ENCODE measurements around the gene SLC6A13. TPM values are rescaled to one million over a fixed set of nuclear protein-coding genes. Genes with fewer than 3 reads are reported as not detected.

Gene SLC6A13
- total RNA-seq, 1 experiment from 2014 or later = not detected

DNA sequence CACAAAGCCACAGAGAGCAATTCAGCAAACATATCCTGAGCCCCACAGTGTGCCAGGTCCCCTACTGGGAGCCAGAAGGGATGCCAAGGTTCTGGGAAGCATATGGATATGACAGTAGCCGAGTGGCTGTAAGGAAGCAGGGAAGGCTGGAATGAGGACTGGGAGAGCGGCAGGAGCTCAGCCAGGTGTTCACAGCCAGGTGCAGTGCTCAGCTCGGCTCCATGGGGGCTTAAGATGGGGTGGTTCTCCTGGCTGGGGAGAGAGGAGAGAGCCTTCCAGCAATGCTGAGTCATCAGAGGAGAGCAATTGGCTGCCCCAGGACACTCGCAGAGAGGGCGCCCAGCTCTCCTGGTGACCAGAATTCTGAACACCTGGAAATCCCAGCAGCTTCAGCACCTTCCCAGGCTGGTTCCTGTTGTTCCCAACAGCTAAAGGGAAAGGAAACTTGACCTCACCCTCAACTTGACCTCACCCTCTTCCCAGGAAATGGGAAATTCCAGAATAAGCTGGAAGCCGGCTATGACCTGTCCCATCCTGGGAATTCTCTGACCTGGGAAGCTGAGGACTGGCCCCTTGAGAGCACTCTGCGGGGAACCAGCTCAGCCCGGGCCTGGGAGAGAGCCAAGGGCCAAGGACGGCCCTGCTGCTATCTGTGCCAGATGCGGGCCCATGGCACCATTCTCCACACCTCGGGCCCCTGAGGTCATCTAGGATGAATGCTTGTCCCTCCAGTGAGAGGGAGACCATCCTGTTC is 83.3 kb downstream of the SLC6A13 start:
- no peak overlapping the region for H2BK12ac ChIP-seq (ENCODE audit: insufficient read length, low read depth, low read length)
- no peak overlapping the region for H2AFZ ChIP-seq (ENCODE audit: low read length)
- H2BK20ac ChIP-seq (ENCODE audit: low read depth, low read length, poor library complexity, severe bottlenecking) = no peak overlapping the region
- WGBS (ENCODE audit: extremely low coverage, insufficient read length, low lambda C conversion rate) = no CpG with 5 or more reads among the region's 11 CpGs
- no peak overlapping the region for H4K91ac ChIP-seq (ENCODE audit: insufficient read length, low read depth, low read length)
- no peak overlapping the region for H3K56ac ChIP-seq (ENCODE audit: insufficient read length, low read depth, low read length)
- H4K8ac ChIP-seq (replicated peaks; ENCODE audit: insufficient read length, low read depth, low read length) = peak overlapping the region; percentile 39
- Mint-ChIP-seq H3K9me3 (no peaks in the 10 kb centered on the region), H3K36me3 (ENCODE audit: insufficient read depth in 1 of 3, low read depth in 3 of 3) (no peaks in the 10 kb centered on the region; a peak in 1 of 7 replicates), H3K27me3 (ENCODE audit: low read depth) (peaks cover 4% of the 10 kb centered on the region), H3K4me1 (peaks cover 19 to 35% of the 10 kb centered on the region in 2 experiments), H3K27ac (peak overlapping the region in 1 of 3 experiments; percentile 53; a peak in 1 of 7 replicates), H3K4me3 (no peak overlapping the region; a peak in 1 of 5 replicates)
- no peaks in the 10 kb centered on the region for H3K79me1 ChIP-seq (ENCODE audit: insufficient read depth, low read depth, low read length, poor library complexity, severe bottlenecking)
- no peak overlapping the region for H3T11ph ChIP-seq (ENCODE audit: low read length)
- no peak overlapping the region for H2BK15ac ChIP-seq (ENCODE audit: low read depth, low read length)
- H3K23me2 ChIP-seq (ENCODE audit: insufficient read length, low read depth, low read length, poor library complexity, severe bottlenecking) = no peaks in the 10 kb centered on the region
- H3K4me1 ChIP-seq (ENCODE audit: insufficient read depth, low read length) = peaks cover 4% of the 10 kb centered on the region; the same call in 1 of the 2 replicates
- no peak overlapping the region for H3K18ac ChIP-seq (ENCODE audit: insufficient read length, low read depth, low read length)
- H3K14ac ChIP-seq (ENCODE audit: insufficient read depth, low read length) = peak overlapping the region; percentile 22; the same call in 1 of the 2 replicates
- TF ChIP-seq, protein P1, sequence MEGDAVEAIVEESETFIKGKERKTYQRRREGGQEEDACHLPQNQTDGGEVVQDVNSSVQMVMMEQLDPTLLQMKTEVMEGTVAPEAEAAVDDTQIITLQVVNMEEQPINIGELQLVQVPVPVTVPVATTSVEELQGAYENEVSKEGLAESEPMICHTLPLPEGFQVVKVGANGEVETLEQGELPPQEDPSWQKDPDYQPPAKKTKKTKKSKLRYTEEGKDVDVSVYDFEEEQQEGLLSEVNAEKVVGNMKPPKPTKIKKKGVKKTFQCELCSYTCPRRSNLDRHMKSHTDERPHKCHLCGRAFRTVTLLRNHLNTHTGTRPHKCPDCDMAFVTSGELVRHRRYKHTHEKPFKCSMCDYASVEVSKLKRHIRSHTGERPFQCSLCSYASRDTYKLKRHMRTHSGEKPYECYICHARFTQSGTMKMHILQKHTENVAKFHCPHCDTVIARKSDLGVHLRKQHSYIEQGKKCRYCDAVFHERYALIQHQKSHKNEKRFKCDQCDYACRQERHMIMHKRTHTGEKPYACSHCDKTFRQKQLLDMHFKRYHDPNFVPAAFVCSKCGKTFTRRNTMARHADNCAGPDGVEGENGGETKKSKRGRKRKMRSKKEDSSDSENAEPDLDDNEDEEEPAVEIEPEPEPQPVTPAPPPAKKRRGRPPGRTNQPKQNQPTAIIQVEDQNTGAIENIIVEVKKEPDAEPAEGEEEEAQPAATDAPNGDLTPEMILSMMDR (conservative IDR thresholded peaks at IDR 0.05) = no peak
- H3K79me2 ChIP-seq (ENCODE audit: insufficient read depth, low read length) = no peaks in the 10 kb centered on the region
- no peak overlapping the region for H3K9ac ChIP-seq (ENCODE audit: extremely low read depth, insufficient read length, low read length)
- H4K20me1 ChIP-seq (ENCODE audit: control insufficient read depth, insufficient read depth, insufficient read length) = no peaks in the 10 kb centered on the region
- no peak overlapping the region for H4K5ac ChIP-seq (ENCODE audit: insufficient read length, low read depth, low read length)
- no peaks in the 10 kb centered on the region for H3K27me3 ChIP-seq (ENCODE audit: insufficient read depth, low read length)
- no peaks in the 10 kb centered on the region for H3K9me3 ChIP-seq (ENCODE audit: control insufficient read depth, low read depth, low read length)
- no peak overlapping the region for H3K23ac ChIP-seq (ENCODE audit: insufficient read length, low read depth, low read length)
- no peak for DNase-seq
- H2BK120ac ChIP-seq (ENCODE audit: low read depth, low read length, poor library complexity, severe bottlenecking) = no peak overlapping the region
- no peak overlapping the region for H2BK5ac ChIP-seq (ENCODE audit: insufficient read length, low read length)
- H2AK5ac ChIP-seq (ENCODE audit: insufficient read length, low read length) = no peak overlapping the region
- no peak overlapping the region for H3K27ac ChIP-seq (ENCODE audit: insufficient read length, low read depth, low read length)
- no peak overlapping the region for H3K4me2 ChIP-seq (ENCODE audit: insufficient read depth, insufficient read length, low read length)
- H3K4ac ChIP-seq (ENCODE audit: low read depth, low read length) = no peak overlapping the region

All from H9 (cell line).